Measurements from ENCODE around the gene STIM2.
"Not testable (repeated sequence)": the region's sequence is repeated elsewhere in the genome, so short reads cannot be mapped to it uniquely, and the experiment has no call there.

Gene STIM2
- total RNA-seq, result 82.7 reads per million, percentile 79 among the genes with 10 or more reads in this experiment

GRCh38 chr4:26860157-26860921 lies at the start of gene STIM2:
STIM2 (plus strand) TSS chr4:26860841.
- peak; percentile 95 for DNase-seq

- DNase-seq, result not testable (repeated sequence)
Observed at GRCh38 chr4:26811571-26811970, 49.1 kb upstream of the STIM2 start.

- DNase-seq, result no peak
Observed at GRCh38 chr4:26812049-26812714, 48.5 kb upstream of the STIM2 start.

- no peak for DNase-seq
Observed at GRCh38 chr4:26813698-26814097, 46.9 kb upstream of the STIM2 start.

- DNase-seq, result no peak
Observed at GRCh38 chr4:26815199-26815598, 45.4 kb upstream of the STIM2 start.

- no peak for DNase-seq
Observed at GRCh38 chr4:26815706-26816105, 44.9 kb upstream of the STIM2 start.

- no peak for DNase-seq
Observed at GRCh38 chr4:26819026-26819425, 41.6 kb upstream of the STIM2 start.

GRCh38 chr4:26819478-26820095 lies 41.1 kb upstream of the STIM2 start:
- no peak for DNase-seq

- DNase-seq, result no peak
Observed at GRCh38 chr4:26820346-26820745, 40.3 kb upstream of the STIM2 start.

- no peak for DNase-seq
Observed at GRCh38 chr4:26821031-26821430, 39.6 kb upstream of the STIM2 start.

- DNase-seq, result no peak
Observed at GRCh38 chr4:26821677-26822503, 38.8 kb upstream of the STIM2 start.

GRCh38 chr4:26822546-26822945 lies 38.1 kb upstream of the STIM2 start:
- DNase-seq, result no peak

GRCh38 chr4:26822974-26823373 lies 37.7 kb upstream of the STIM2 start:
- not testable (repeated sequence) for DNase-seq

GRCh38 chr4:26823583-26823982 lies 37.1 kb upstream of the STIM2 start:
- DNase-seq, result no peak

GRCh38 chr4:26824667-26825066 lies 36.0 kb upstream of the STIM2 start:
- no peak for DNase-seq

GRCh38 chr4:26826721-26827120 lies 33.9 kb upstream of the STIM2 start:
- DNase-seq, result no peak

GRCh38 chr4:26827336-26827735 lies 33.3 kb upstream of the STIM2 start:
- not testable (repeated sequence) for DNase-seq

- DNase-seq, result no peak
Observed at GRCh38 chr4:26827798-26828197, 32.8 kb upstream of the STIM2 start.

GRCh38 chr4:26829018-26829417 lies 31.6 kb upstream of the STIM2 start:
- no peak for DNase-seq

GRCh38 chr4:26830033-26830432 lies 30.6 kb upstream of the STIM2 start:
- no peak for DNase-seq

- no peak for DNase-seq
Observed at GRCh38 chr4:26830701-26831100, 29.9 kb upstream of the STIM2 start.

GRCh38 chr4:26836539-26836938 lies 24.1 kb upstream of the STIM2 start:
- no peak for DNase-seq
